Measurements from ENCODE around the gene SH3GL2. TPM values are rescaled to one million over a fixed set of nuclear protein-coding genes. Genes with fewer than 3 reads are reported as not detected.

SH3GL2 gene
- total RNA-seq, 5 donors from 2014 or later (not counting 1 experiment from before 2014, with no cell fraction given) = not detected

DNA sequence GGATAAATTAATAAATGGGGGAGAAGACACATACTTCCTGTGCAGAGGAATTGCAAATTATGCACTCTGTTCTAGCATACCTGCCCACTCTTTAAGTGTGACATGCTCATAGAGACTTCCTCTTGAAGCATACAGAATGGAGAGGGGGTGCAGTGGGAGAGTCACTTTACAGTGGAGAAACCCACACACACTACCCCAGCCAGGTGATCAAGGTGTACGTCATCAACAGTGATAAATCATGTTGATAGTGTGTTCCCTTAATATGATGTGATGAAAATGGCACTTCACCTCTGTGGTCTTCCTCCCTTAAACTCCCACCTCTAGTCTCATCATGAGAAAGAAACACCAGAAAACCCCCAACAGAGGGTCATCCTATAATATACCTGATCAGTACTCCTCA, 110.0 kb downstream of the SH3GL2 start:
- H3K36me3 Mint-ChIP-seq = no peaks in the 10 kb centered on the region
- Histone ChIP-seq H3K4me1 (ENCODE audit: control insufficient read depth in 1 of 2, extremely low read depth in 1 of 2, insufficient read depth in 2 of 2, low read length in 2 of 2) (no peaks in the 10 kb centered on the region), H3K27me3 (replicated peaks in 1 of 2; ENCODE audit: control insufficient read depth in 2 of 2, extremely low read depth in 1 of 2, insufficient read depth in 2 of 2, low read length in 1 of 2) (no peaks in the 10 kb centered on the region), H3K36me3 (ENCODE audit: control insufficient read depth in 2 of 2, extremely low read depth in 1 of 2, insufficient read depth in 1 of 2, low read length in 1 of 2) (no peaks in the 10 kb centered on the region), H3K27ac (ENCODE audit: low read length) (no peak overlapping the region), H3K9me3 (no peaks in the 10 kb centered on the region), H3K4me3 (ENCODE audit: control insufficient read depth in 1 of 2, extremely low read depth in 1 of 2, low read length in 1 of 2) (no peak overlapping the region)
- ATAC-seq (replicated peaks in 1 of 4) (no peak), DNase-seq (no peak)
- H3K27ac Mint-ChIP-seq = no peak overlapping the region
- no CpG with 5 or more reads among the region's 1 CpG for WGBS (ENCODE audit: insufficient coverage)
- ChIA-PET POLR2A (no interaction called here), CTCF (no interaction called here)
- no peaks in the 10 kb centered on the region for H3K4me1 Mint-ChIP-seq
- H3K9me3 Mint-ChIP-seq = peaks cover 11 to 18% (median 14%) of the 10 kb centered on the region in 3 donors
- no peaks in the 10 kb centered on the region for H3K27me3 Mint-ChIP-seq
- H3K4me3 Mint-ChIP-seq = no peak overlapping the region

DNA sequence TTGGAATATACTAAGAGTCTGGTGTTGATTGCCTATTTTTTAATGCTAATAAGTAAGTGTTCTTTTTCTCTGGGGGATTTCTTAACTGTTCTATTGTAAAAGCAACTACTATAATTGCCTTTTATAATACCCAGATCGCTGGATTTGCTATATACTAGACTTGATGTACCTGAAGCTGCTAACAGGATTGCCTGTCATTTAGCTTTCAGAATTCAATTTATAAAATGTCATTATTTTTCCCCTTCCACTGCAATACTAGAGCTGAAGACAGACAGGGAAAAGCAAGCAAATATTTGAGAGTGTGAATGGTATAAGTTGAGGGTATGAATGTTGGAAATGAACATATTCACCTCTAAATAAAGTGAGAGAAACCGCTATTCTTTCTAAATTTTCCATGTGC, 115.5 kb downstream of the SH3GL2 start:
- POLR2A ChIA-PET = no interaction called here
- CTCF ChIA-PET = no interaction called here
- no peaks in the 10 kb centered on the region for H3K36me3 ChIP-seq (ENCODE audit: control insufficient read depth in 2 of 2, extremely low read depth in 1 of 2, insufficient read depth in 1 of 2, low read length in 1 of 2)
- DNase-seq (no peak), ATAC-seq (replicated peaks in 1 of 4) (no peak)
- Mint-ChIP-seq H3K27ac (no peak overlapping the region), H3K9me3 (peaks cover 2 to 4% (median 3%) of the 10 kb centered on the region in 3 donors), H3K4me1 (no peaks in the 10 kb centered on the region), H3K4me3 (no peak overlapping the region), H3K27me3 (no peaks in the 10 kb centered on the region), H3K36me3 (no peaks in the 10 kb centered on the region)
- H3K27me3 ChIP-seq (replicated peaks in 1 of 2; ENCODE audit: control insufficient read depth in 2 of 2, extremely low read depth in 1 of 2, insufficient read depth in 2 of 2, low read length in 1 of 2) = no peaks in the 10 kb centered on the region
- H3K27ac ChIP-seq (ENCODE audit: low read length) = no peak overlapping the region
- WGBS (ENCODE audit: insufficient coverage) = no CpG with 5 or more reads among the region's 2 CpGs
- no peak overlapping the region for H3K4me3 ChIP-seq (ENCODE audit: control insufficient read depth in 1 of 2, extremely low read depth in 1 of 2, low read length in 1 of 2)
- H3K9me3 ChIP-seq = no peaks in the 10 kb centered on the region
- no peaks in the 10 kb centered on the region for H3K4me1 ChIP-seq (ENCODE audit: control insufficient read depth in 1 of 2, extremely low read depth in 1 of 2, insufficient read depth in 2 of 2, low read length in 2 of 2)

DNA sequence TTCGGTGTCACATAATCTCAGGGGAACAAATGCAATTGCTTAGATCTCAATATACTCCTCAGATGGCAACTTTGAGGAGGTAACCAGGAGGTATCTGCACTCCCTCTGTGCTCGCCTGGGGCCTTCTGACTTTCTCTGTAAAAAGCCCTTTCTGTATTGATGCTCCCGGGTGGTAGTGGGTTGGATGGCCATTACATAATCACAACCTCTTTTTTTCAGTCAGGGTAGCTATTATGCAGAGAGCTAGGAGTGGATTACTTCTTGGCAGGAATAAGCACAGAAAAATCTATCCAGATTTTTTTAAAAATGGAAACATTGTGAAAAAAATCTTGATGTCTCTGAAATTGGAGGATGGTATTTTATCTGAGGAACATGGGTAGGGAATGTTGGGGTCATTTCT, 116.6 kb downstream of the SH3GL2 start:
- POLR2A ChIA-PET = no interaction called here
- no peaks in the 10 kb centered on the region for H3K4me1 ChIP-seq (ENCODE audit: control insufficient read depth in 1 of 2, extremely low read depth in 1 of 2, insufficient read depth in 2 of 2, low read length in 2 of 2)
- H3K4me3 ChIP-seq (ENCODE audit: control insufficient read depth in 1 of 2, extremely low read depth in 1 of 2, low read length in 1 of 2) = no peak overlapping the region
- H3K27ac ChIP-seq (ENCODE audit: low read length) = no peak overlapping the region
- no peaks in the 10 kb centered on the region for H3K9me3 ChIP-seq
- no peaks in the 10 kb centered on the region for H3K36me3 ChIP-seq (ENCODE audit: control insufficient read depth in 2 of 2, extremely low read depth in 1 of 2, insufficient read depth in 1 of 2, low read length in 1 of 2)
- CTCF ChIA-PET = no interaction called here
- 80% methylated on average over 1 of the region's 3 CpGs for WGBS (ENCODE audit: insufficient coverage)
- Mint-ChIP-seq H3K4me3 (no peak overlapping the region), H3K9me3 (peaks cover 0 to 4% (median 0%) of the 10 kb centered on the region in 3 donors), H3K4me1 (no peaks in the 10 kb centered on the region), H3K36me3 (no peaks in the 10 kb centered on the region), H3K27me3 (no peaks in the 10 kb centered on the region), H3K27ac (no peak overlapping the region)
- no peaks in the 10 kb centered on the region for H3K27me3 ChIP-seq (replicated peaks in 1 of 2; ENCODE audit: control insufficient read depth in 2 of 2, extremely low read depth in 1 of 2, insufficient read depth in 2 of 2, low read length in 1 of 2)
- ATAC-seq (replicated peaks in 1 of 4) (no peak), DNase-seq (no peak)

DNA sequence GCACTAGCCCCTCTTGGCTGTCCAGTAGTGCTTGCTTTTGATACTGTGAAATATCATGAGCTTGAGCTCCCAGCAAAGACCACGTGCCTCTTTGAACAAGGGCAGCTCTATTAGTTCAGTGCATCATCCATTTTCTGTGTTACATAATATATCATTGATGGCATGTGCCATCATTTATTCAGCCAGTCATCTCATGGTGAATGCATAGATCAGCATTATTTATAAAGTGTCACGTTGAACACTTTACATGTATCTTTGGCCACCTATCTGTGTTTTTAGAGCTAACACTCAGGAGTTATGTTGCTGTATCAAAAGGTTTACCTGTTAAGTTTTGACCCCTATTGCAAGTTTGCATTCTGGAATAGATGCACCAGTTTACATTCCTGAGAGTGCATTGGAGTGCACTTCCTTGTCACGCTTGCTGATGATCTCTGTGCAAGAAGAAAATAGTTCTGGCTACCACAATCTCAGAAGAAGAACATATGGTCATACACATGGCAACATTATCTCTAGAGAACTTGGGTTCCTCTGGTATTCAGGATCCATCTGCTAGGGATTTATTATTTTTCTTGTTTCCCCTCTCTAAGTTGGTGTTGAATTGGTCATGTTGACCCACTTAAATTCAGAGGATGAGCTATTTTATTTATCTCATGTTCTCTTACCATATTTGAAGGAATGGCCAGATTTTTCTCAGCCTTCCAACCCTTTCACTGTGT, 120.9 kb downstream of the SH3GL2 start:
- no peak overlapping the region for H3K27ac ChIP-seq (ENCODE audit: low read length)
- no peaks in the 10 kb centered on the region for H3K9me3 ChIP-seq
- no peaks in the 10 kb centered on the region for H3K27me3 Mint-ChIP-seq
- H3K4me3 ChIP-seq (ENCODE audit: control insufficient read depth in 1 of 2, extremely low read depth in 1 of 2, low read length in 1 of 2) = no peak overlapping the region
- POLR2A ChIA-PET = no interaction called here
- no peaks in the 10 kb centered on the region for H3K36me3 Mint-ChIP-seq
- ATAC-seq (replicated peaks in 1 of 4) (no peak), DNase-seq (no peak)
- CTCF ChIA-PET = no interaction called here
- no peaks in the 10 kb centered on the region for H3K36me3 ChIP-seq (ENCODE audit: control insufficient read depth in 2 of 2, extremely low read depth in 1 of 2, insufficient read depth in 1 of 2, low read length in 1 of 2)
- H3K27me3 ChIP-seq (replicated peaks in 1 of 2; ENCODE audit: control insufficient read depth in 2 of 2, extremely low read depth in 1 of 2, insufficient read depth in 2 of 2, low read length in 1 of 2) = no peaks in the 10 kb centered on the region
- peaks cover 2 to 8% (median 5%) of the 10 kb centered on the region in 3 donors for H3K9me3 Mint-ChIP-seq
- H3K27ac Mint-ChIP-seq = no peak overlapping the region
- no peaks in the 10 kb centered on the region for H3K4me1 ChIP-seq (ENCODE audit: control insufficient read depth in 1 of 2, extremely low read depth in 1 of 2, insufficient read depth in 2 of 2, low read length in 2 of 2)
- no peak overlapping the region for H3K4me3 Mint-ChIP-seq
- WGBS (ENCODE audit: insufficient coverage) = 41% methylated on average over 2 of the region's 3 CpGs
- H3K4me1 Mint-ChIP-seq = no peaks in the 10 kb centered on the region

DNA sequence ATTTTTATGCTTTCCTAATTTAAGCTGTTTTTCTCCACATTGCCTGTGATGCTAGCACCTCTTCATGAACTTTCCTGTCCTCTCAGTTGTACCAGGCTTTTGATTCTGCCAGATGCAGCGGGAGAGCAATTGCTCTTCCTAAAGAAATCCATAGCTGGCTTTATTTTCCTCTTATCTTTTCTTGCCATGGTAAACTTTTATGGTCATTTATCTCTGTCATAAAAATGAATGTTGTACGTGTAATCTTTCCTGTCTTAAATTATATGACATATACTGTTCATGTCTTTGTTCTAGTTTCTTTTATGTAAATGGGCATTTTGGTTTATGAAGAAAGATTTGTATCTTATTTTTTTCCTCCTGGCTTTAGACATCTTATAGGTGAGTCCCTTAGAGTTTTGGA, 127.5 kb downstream of the SH3GL2 start:
- WGBS (ENCODE audit: insufficient coverage) = no CpG with 5 or more reads among the region's 2 CpGs
- no peak for DNase-seq
- ATAC-seq (replicated peaks in 1 of 4) = no peak
- ChIA-PET POLR2A (no interaction called here), CTCF (no interaction called here)
- Histone ChIP-seq H3K4me1 (ENCODE audit: control insufficient read depth in 1 of 2, extremely low read depth in 1 of 2, insufficient read depth in 2 of 2, low read length in 2 of 2) (no peaks in the 10 kb centered on the region), H3K27me3 (replicated peaks in 1 of 2; ENCODE audit: control insufficient read depth in 2 of 2, extremely low read depth in 1 of 2, insufficient read depth in 2 of 2, low read length in 1 of 2) (no peaks in the 10 kb centered on the region), H3K4me3 (ENCODE audit: control insufficient read depth in 1 of 2, extremely low read depth in 1 of 2, low read length in 1 of 2) (no peak overlapping the region), H3K27ac (ENCODE audit: low read length) (no peak overlapping the region), H3K9me3 (no peaks in the 10 kb centered on the region), H3K36me3 (ENCODE audit: control insufficient read depth in 2 of 2, extremely low read depth in 1 of 2, insufficient read depth in 1 of 2, low read length in 1 of 2) (no peaks in the 10 kb centered on the region)
- Mint-ChIP-seq H3K4me1 (no peaks in the 10 kb centered on the region), H3K9me3 (peaks cover 1 to 13% (median 4%) of the 10 kb centered on the region in 3 donors), H3K27ac (no peak overlapping the region), H3K36me3 (no peaks in the 10 kb centered on the region), H3K4me3 (no peak overlapping the region), H3K27me3 (no peaks in the 10 kb centered on the region)

DNA sequence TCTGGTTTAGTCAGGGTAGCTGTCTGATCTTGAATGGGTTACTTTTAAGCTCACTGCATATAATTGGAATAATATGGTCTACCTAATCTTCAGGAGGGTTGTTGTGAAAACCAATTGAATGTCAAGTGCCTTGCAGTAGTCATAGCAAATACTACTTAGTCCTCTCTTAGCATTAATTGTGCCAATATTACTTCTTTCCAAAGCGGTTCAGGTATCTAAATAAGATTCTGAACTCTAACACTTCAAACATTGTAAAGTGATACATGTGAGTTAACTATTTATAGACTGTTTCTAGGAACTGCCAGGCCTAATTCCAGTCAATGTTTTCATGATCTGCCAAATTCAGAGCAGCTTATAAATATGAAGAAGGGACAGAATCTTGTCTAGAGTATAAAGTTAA, 140.2 kb downstream of the SH3GL2 start:
- Mint-ChIP-seq H3K4me1 (no peaks in the 10 kb centered on the region), H3K27ac (no peak overlapping the region), H3K9me3 (peaks cover 13 to 18% (median 17%) of the 10 kb centered on the region in 3 donors), H3K27me3 (no peaks in the 10 kb centered on the region), H3K36me3 (no peaks in the 10 kb centered on the region), H3K4me3 (no peak overlapping the region)
- DNase-seq = no peak
- H3K36me3 ChIP-seq (ENCODE audit: control insufficient read depth in 2 of 2, extremely low read depth in 1 of 2, insufficient read depth in 1 of 2, low read length in 1 of 2) = no peaks in the 10 kb centered on the region
- no peaks in the 10 kb centered on the region for H3K27me3 ChIP-seq (replicated peaks in 1 of 2; ENCODE audit: control insufficient read depth in 2 of 2, extremely low read depth in 1 of 2, insufficient read depth in 2 of 2, low read length in 1 of 2)
- no peak overlapping the region for H3K4me3 ChIP-seq (ENCODE audit: control insufficient read depth in 1 of 2, extremely low read depth in 1 of 2, low read length in 1 of 2)
- ATAC-seq (replicated peaks in 1 of 4) = no peak
- no peaks in the 10 kb centered on the region for H3K9me3 ChIP-seq
- no CpG with 5 or more reads among the region's 1 CpG for WGBS (ENCODE audit: insufficient coverage)
- no peaks in the 10 kb centered on the region for H3K4me1 ChIP-seq (ENCODE audit: control insufficient read depth in 1 of 2, extremely low read depth in 1 of 2, insufficient read depth in 2 of 2, low read length in 2 of 2)
- CTCF ChIA-PET = no interaction called here
- POLR2A ChIA-PET = interaction anchor here in 1 of 2 donors (0.6 kb wide), 1 partner anchor 114 kb away, joined by 8 read pairs; no protein-coding TSS in a partner anchor
- no peak overlapping the region for H3K27ac ChIP-seq (ENCODE audit: low read length)

DNA sequence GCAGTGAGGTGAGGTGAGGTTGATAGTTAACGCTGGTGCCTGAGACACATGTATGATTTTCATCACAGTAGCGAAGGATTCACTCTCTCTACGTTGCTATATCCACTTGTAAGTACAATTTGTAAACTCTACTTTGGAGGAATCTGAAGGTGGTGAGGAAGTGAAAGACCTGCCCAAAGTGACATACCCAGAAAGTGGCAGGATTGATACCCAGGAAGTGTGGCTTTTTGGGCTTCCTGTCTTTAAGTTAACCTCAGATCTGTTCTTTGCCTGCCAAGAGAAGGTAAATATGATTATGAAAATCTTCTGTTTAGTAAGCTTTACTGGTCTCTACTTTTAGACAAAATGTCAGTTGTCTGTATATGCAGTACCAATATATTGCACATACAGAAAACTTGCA, 143.1 kb downstream of the SH3GL2 start:
- H3K4me1 ChIP-seq (ENCODE audit: control insufficient read depth in 1 of 2, extremely low read depth in 1 of 2, insufficient read depth in 2 of 2, low read length in 2 of 2) = no peaks in the 10 kb centered on the region
- Mint-ChIP-seq H3K4me3 (no peak overlapping the region), H3K27ac (no peak overlapping the region), H3K9me3 (peaks cover 13 to 24% (median 21%) of the 10 kb centered on the region in 3 donors), H3K27me3 (no peaks in the 10 kb centered on the region), H3K36me3 (no peaks in the 10 kb centered on the region), H3K4me1 (no peaks in the 10 kb centered on the region)
- ChIA-PET POLR2A (no interaction called here), CTCF (no interaction called here)
- no peaks in the 10 kb centered on the region for H3K9me3 ChIP-seq
- ATAC-seq (replicated peaks in 1 of 4) (no peak), DNase-seq (no peak)
- H3K36me3 ChIP-seq (ENCODE audit: control insufficient read depth in 2 of 2, extremely low read depth in 1 of 2, insufficient read depth in 1 of 2, low read length in 1 of 2) = no peaks in the 10 kb centered on the region
- no CpG with 5 or more reads among the region's 3 CpGs for WGBS (ENCODE audit: insufficient coverage)
- no peak overlapping the region for H3K4me3 ChIP-seq (ENCODE audit: control insufficient read depth in 1 of 2, extremely low read depth in 1 of 2, low read length in 1 of 2)
- no peaks in the 10 kb centered on the region for H3K27me3 ChIP-seq (replicated peaks in 1 of 2; ENCODE audit: control insufficient read depth in 2 of 2, extremely low read depth in 1 of 2, insufficient read depth in 2 of 2, low read length in 1 of 2)
- no peak overlapping the region for H3K27ac ChIP-seq (ENCODE audit: low read length)

All from T-cell (primary cell).